ENCODE data around the gene PAX2.

PAX2 gene

GRCh38 chr10:100837300-100837699 is 91.9 kb downstream of the PAX2 start:
- H3K9ac ChIP-seq (ENCODE audit: low read depth in 1 of 2, low read length in 2 of 2): no peak overlapping the region
- no peak overlapping the region for H3K27ac ChIP-seq (ENCODE audit: low read depth in 2 of 2, low read length in 2 of 2)
- no peaks in the 10 kb centered on the region for H3K36me3 ChIP-seq (ENCODE audit: control insufficient read depth in 2 of 2, insufficient read depth in 2 of 2, low read length in 2 of 2)
- peaks cover 13% of the 10 kb centered on the region in 2 donors for H3K27me3 ChIP-seq (ENCODE audit: control insufficient read depth in 2 of 2, insufficient read depth in 2 of 2, low read length in 2 of 2)
- H3K4me1 ChIP-seq (ENCODE audit: control insufficient read depth in 2 of 2, insufficient read depth in 2 of 2, low read length in 2 of 2): no peaks in the 10 kb centered on the region
- H3K4me3 ChIP-seq (ENCODE audit: low read length in 2 of 2): no peak overlapping the region
- no peaks in the 10 kb centered on the region for H3K9me3 ChIP-seq (ENCODE audit: control insufficient read depth in 2 of 2, low read length in 2 of 2)

- Histone ChIP-seq H3K9ac (ENCODE audit: low read depth in 1 of 2, low read length in 2 of 2) (no peak overlapping the region), H3K4me3 (ENCODE audit: low read length in 2 of 2) (no peak overlapping the region), H3K27me3 (ENCODE audit: control insufficient read depth in 2 of 2, insufficient read depth in 2 of 2, low read length in 2 of 2) (peaks cover 6 to 10% of the 10 kb centered on the region in 2 donors)
Observed at GRCh38 chr10:100838986-100839385, 93.6 kb downstream of the PAX2 start.

GRCh38 chr10:100841528-100841927 is 96.1 kb downstream of the PAX2 start:
- H3K27ac ChIP-seq (ENCODE audit: low read depth in 2 of 2, low read length in 2 of 2): no peak overlapping the region
- H3K27me3 ChIP-seq (ENCODE audit: control insufficient read depth in 2 of 2, insufficient read depth in 2 of 2, low read length in 2 of 2): peaks cover 8 to 9% of the 10 kb centered on the region in 2 donors
- no peak overlapping the region for H3K9ac ChIP-seq (ENCODE audit: low read depth in 1 of 2, low read length in 2 of 2)
- no peaks in the 10 kb centered on the region for H3K4me1 ChIP-seq (ENCODE audit: control insufficient read depth in 2 of 2, insufficient read depth in 2 of 2, low read length in 2 of 2)
- no peaks in the 10 kb centered on the region for H3K36me3 ChIP-seq (ENCODE audit: control insufficient read depth in 2 of 2, insufficient read depth in 2 of 2, low read length in 2 of 2)
- H3K9me3 ChIP-seq (ENCODE audit: control insufficient read depth in 2 of 2, low read length in 2 of 2): no peaks in the 10 kb centered on the region
- H3K4me3 ChIP-seq (ENCODE audit: low read length in 2 of 2): no peak overlapping the region

More at GRCh38 chr10:100838986-100839385, 93.6 kb downstream of the PAX2 start:
- Histone ChIP-seq H3K27ac (ENCODE audit: low read depth in 2 of 2, low read length in 2 of 2) (no peak overlapping the region), H3K36me3 (ENCODE audit: control insufficient read depth in 2 of 2, insufficient read depth in 2 of 2, low read length in 2 of 2) (no peaks in the 10 kb centered on the region), H3K9me3 (ENCODE audit: control insufficient read depth in 2 of 2, low read length in 2 of 2) (no peaks in the 10 kb centered on the region), H3K4me1 (ENCODE audit: control insufficient read depth in 2 of 2, insufficient read depth in 2 of 2, low read length in 2 of 2) (no peaks in the 10 kb centered on the region)

DNA sequence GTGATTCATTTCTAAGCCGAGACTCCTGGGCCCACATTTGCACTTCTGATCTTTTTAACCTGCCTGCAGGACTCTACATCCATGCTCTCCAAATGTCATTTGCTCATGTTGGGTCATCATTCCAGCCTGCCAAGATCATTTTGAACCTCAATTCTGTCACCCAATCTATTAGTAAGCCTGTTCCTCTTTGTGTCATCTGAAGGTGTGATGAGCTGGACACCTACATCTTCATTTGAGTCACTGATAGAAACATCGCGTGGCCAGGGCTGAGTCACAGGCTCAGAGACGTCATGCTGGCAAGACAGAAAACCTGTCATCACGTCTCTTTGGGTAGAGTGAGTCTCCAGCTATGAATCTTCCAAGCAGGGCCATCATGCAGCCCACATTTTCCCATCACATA is 102.1 kb downstream of the PAX2 start:
- H3K9me3 ChIP-seq (ENCODE audit: control insufficient read depth in 2 of 2, low read length in 2 of 2): no peaks in the 10 kb centered on the region
- no peak overlapping the region for H3K9ac ChIP-seq (ENCODE audit: low read depth in 1 of 2, low read length in 2 of 2)
- H3K27ac ChIP-seq (ENCODE audit: low read depth in 2 of 2, low read length in 2 of 2): no peak overlapping the region
- H3K27me3 ChIP-seq (ENCODE audit: control insufficient read depth in 2 of 2, insufficient read depth in 2 of 2, low read length in 2 of 2): peaks cover 21% of the 10 kb centered on the region in 2 donors
- no peak overlapping the region for H3K4me3 ChIP-seq (ENCODE audit: low read length in 2 of 2)
- H3K36me3 ChIP-seq (ENCODE audit: control insufficient read depth in 2 of 2, insufficient read depth in 2 of 2, low read length in 2 of 2): no peaks in the 10 kb centered on the region
- no peaks in the 10 kb centered on the region for H3K4me1 ChIP-seq (ENCODE audit: control insufficient read depth in 2 of 2, insufficient read depth in 2 of 2, low read length in 2 of 2)

- H3K9me3 ChIP-seq (ENCODE audit: control insufficient read depth in 2 of 2, low read length in 2 of 2): no peaks in the 10 kb centered on the region
- no peaks in the 10 kb centered on the region for H3K36me3 ChIP-seq (ENCODE audit: control insufficient read depth in 2 of 2, insufficient read depth in 2 of 2, low read length in 2 of 2)
- H3K27ac ChIP-seq (ENCODE audit: low read depth in 2 of 2, low read length in 2 of 2): no peak overlapping the region
- H3K4me1 ChIP-seq (ENCODE audit: control insufficient read depth in 2 of 2, insufficient read depth in 2 of 2, low read length in 2 of 2): no peaks in the 10 kb centered on the region
- H3K4me3 ChIP-seq (ENCODE audit: low read length in 2 of 2): no peak overlapping the region
- peaks cover 21 to 23% of the 10 kb centered on the region in 2 donors for H3K27me3 ChIP-seq (ENCODE audit: control insufficient read depth in 2 of 2, insufficient read depth in 2 of 2, low read length in 2 of 2)
- no peak overlapping the region for H3K9ac ChIP-seq (ENCODE audit: low read depth in 1 of 2, low read length in 2 of 2)
Observed at GRCh38 chr10:100848770-100849169, 103.4 kb downstream of the PAX2 start.

GRCh38 chr10:100858261-100858660 is 112.9 kb downstream of the PAX2 start:
- Histone ChIP-seq H3K36me3 (ENCODE audit: control insufficient read depth in 2 of 2, insufficient read depth in 2 of 2, low read length in 2 of 2) (no peaks in the 10 kb centered on the region), H3K27ac (ENCODE audit: low read depth in 2 of 2, low read length in 2 of 2) (no peak overlapping the region), H3K27me3 (ENCODE audit: control insufficient read depth in 2 of 2, insufficient read depth in 2 of 2, low read length in 2 of 2) (peaks cover 9 to 17% of the 10 kb centered on the region in 2 donors), H3K4me1 (ENCODE audit: control insufficient read depth in 2 of 2, insufficient read depth in 2 of 2, low read length in 2 of 2) (no peaks in the 10 kb centered on the region), H3K9me3 (ENCODE audit: control insufficient read depth in 2 of 2, low read length in 2 of 2) (no peaks in the 10 kb centered on the region), H3K9ac (ENCODE audit: low read depth in 1 of 2, low read length in 2 of 2) (no peak overlapping the region), H3K4me3 (ENCODE audit: low read length in 2 of 2) (no peak overlapping the region)

DNA sequence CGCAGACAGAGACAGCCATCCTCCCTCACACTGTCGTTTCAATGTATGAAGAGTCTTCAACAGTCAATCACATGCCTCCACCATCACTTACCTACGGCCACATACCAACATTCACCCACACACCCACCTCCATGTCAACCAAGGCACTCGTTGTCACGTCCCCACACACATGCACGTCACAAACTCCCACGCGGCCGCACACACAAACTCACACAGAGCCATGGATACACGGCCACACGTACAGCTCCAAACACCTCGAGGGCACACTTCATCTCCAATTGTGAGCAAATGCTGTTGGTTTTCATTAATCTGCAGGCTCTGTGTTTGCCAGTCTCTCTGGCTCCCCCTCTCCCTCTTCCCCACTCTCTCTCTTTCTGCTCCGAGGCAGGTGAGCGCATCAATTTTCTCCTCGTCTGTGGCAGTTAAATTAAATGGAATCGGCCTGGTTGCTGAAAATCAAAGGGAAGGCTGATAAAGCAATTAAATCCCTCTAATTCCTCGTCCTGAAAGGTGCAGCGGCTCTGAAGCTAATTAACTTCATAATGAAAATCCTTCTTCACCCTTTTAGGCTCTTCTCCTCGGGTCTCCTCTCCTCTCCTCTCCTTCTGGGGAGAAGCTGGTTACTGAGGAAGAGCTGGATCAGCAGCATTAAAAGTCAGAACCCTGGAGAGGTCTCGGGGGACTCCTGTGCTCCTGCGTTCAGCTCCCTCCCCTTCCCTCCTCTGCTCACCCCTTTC is 113.5 kb downstream of the PAX2 start:
- peaks cover 9 to 15% of the 10 kb centered on the region in 2 donors for H3K27me3 ChIP-seq (ENCODE audit: control insufficient read depth in 2 of 2, insufficient read depth in 2 of 2, low read length in 2 of 2)
- H3K9me3 ChIP-seq (ENCODE audit: control insufficient read depth in 2 of 2, low read length in 2 of 2): no peaks in the 10 kb centered on the region
- no peaks in the 10 kb centered on the region for H3K36me3 ChIP-seq (ENCODE audit: control insufficient read depth in 2 of 2, insufficient read depth in 2 of 2, low read length in 2 of 2)
- no peak overlapping the region for H3K27ac ChIP-seq (ENCODE audit: low read depth in 2 of 2, low read length in 2 of 2)
- H3K4me1 ChIP-seq (ENCODE audit: control insufficient read depth in 2 of 2, insufficient read depth in 2 of 2, low read length in 2 of 2): no peaks in the 10 kb centered on the region
- H3K4me3 ChIP-seq (ENCODE audit: low read length in 2 of 2): no peak overlapping the region
- no peak overlapping the region for H3K9ac ChIP-seq (ENCODE audit: low read depth in 1 of 2, low read length in 2 of 2)

- Histone ChIP-seq H3K4me1 (ENCODE audit: control insufficient read depth in 2 of 2, insufficient read depth in 2 of 2, low read length in 2 of 2) (no peaks in the 10 kb centered on the region), H3K9me3 (ENCODE audit: control insufficient read depth in 2 of 2, low read length in 2 of 2) (no peaks in the 10 kb centered on the region)
Observed at GRCh38 chr10:100859484-100859763, 114.0 kb downstream of the PAX2 start.

GRCh38 chr10:100863433-100863832 is 118.1 kb downstream of the PAX2 start:
- H3K27me3 ChIP-seq (ENCODE audit: control insufficient read depth in 2 of 2, insufficient read depth in 2 of 2, low read length in 2 of 2): peaks cover 7 to 16% of the 10 kb centered on the region in 2 donors
- no peaks in the 10 kb centered on the region for H3K9me3 ChIP-seq (ENCODE audit: control insufficient read depth in 2 of 2, low read length in 2 of 2)
- H3K9ac ChIP-seq (ENCODE audit: low read depth in 1 of 2, low read length in 2 of 2): no peak overlapping the region
- no peaks in the 10 kb centered on the region for H3K36me3 ChIP-seq (ENCODE audit: control insufficient read depth in 2 of 2, insufficient read depth in 2 of 2, low read length in 2 of 2)
- no peaks in the 10 kb centered on the region for H3K4me1 ChIP-seq (ENCODE audit: control insufficient read depth in 2 of 2, insufficient read depth in 2 of 2, low read length in 2 of 2)
- H3K4me3 ChIP-seq (ENCODE audit: low read length in 2 of 2): no peak overlapping the region
- H3K27ac ChIP-seq (ENCODE audit: low read depth in 2 of 2, low read length in 2 of 2): no peak overlapping the region

More at GRCh38 chr10:100859484-100859763, 114.0 kb downstream of the PAX2 start:
- Histone ChIP-seq H3K27ac (ENCODE audit: low read depth in 2 of 2, low read length in 2 of 2) (no peak overlapping the region), H3K27me3 (ENCODE audit: control insufficient read depth in 2 of 2, insufficient read depth in 2 of 2, low read length in 2 of 2) (peaks cover 9 to 13% of the 10 kb centered on the region in 2 donors), H3K9ac (ENCODE audit: low read depth in 1 of 2, low read length in 2 of 2) (no peak overlapping the region), H3K36me3 (ENCODE audit: control insufficient read depth in 2 of 2, insufficient read depth in 2 of 2, low read length in 2 of 2) (no peaks in the 10 kb centered on the region), H3K4me3 (ENCODE audit: low read length in 2 of 2) (no peak overlapping the region)

- Histone ChIP-seq H3K36me3 (ENCODE audit: control insufficient read depth in 2 of 2, insufficient read depth in 2 of 2, low read length in 2 of 2) (no peaks in the 10 kb centered on the region), H3K9me3 (ENCODE audit: control insufficient read depth in 2 of 2, low read length in 2 of 2) (no peaks in the 10 kb centered on the region), H3K27me3 (ENCODE audit: control insufficient read depth in 2 of 2, insufficient read depth in 2 of 2, low read length in 2 of 2) (peaks cover 3 to 14% of the 10 kb centered on the region in 2 donors), H3K4me3 (ENCODE audit: low read length in 2 of 2) (no peak overlapping the region), H3K4me1 (ENCODE audit: control insufficient read depth in 2 of 2, insufficient read depth in 2 of 2, low read length in 2 of 2) (no peaks in the 10 kb centered on the region), H3K9ac (ENCODE audit: low read depth in 1 of 2, low read length in 2 of 2) (no peak overlapping the region), H3K27ac (ENCODE audit: low read depth in 2 of 2, low read length in 2 of 2) (no peak overlapping the region)
Observed at GRCh38 chr10:100864036-100864885, 118.9 kb downstream of the PAX2 start.

Measured in mucosa of rectum (tissue), 2 donors.